ENCODE measurements around the gene M1AP.

DNA sequence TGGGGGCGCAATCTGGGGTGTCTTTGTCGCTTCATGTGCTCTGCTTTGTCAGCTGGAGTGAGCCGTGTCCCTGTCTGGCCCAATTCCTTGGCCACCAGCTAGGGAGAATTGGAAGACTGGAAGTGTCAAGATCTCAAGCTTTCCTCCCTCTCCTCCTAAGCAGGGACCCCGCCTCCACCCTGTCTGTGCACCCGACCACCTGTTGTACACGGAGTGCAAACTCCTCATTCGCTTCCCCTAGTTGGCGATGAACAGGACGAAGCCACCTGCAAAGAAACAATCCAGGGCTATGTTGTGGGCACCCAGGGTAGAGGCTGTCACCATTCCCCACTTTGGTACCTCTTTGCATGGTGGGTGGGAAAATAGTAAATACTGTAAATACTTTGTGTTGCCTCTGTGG, 120.4 kb downstream of the M1AP start:
- TF ChIP-seq, protein P1, sequence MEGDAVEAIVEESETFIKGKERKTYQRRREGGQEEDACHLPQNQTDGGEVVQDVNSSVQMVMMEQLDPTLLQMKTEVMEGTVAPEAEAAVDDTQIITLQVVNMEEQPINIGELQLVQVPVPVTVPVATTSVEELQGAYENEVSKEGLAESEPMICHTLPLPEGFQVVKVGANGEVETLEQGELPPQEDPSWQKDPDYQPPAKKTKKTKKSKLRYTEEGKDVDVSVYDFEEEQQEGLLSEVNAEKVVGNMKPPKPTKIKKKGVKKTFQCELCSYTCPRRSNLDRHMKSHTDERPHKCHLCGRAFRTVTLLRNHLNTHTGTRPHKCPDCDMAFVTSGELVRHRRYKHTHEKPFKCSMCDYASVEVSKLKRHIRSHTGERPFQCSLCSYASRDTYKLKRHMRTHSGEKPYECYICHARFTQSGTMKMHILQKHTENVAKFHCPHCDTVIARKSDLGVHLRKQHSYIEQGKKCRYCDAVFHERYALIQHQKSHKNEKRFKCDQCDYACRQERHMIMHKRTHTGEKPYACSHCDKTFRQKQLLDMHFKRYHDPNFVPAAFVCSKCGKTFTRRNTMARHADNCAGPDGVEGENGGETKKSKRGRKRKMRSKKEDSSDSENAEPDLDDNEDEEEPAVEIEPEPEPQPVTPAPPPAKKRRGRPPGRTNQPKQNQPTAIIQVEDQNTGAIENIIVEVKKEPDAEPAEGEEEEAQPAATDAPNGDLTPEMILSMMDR (IDR thresholded peaks at IDR 0.05), result no peak
- TF ChIP-seq POLR2A (IDR thresholded peaks at IDR 0.05), result no peak

Data from heart left ventricle (tissue), 13 donors.